Suprapubic skin (tissue), 4 donors: Measurements from ENCODE around the gene PKN1. TPM values are rescaled to one million over a fixed set of nuclear protein-coding genes. Genes with fewer than 3 reads are reported as not detected.
A peak's percentile ranks its signal among the peaks of the same experiment; 100 is the strongest.
"Not testable (repeated sequence)": the region's sequence is repeated elsewhere in the genome, so short reads cannot be mapped to it uniquely, and the experiment has no call there.

Experiments
- DNase-seq, 2 donors: peaks; one replicate each; pipeline ENCODE4 v3.0.0-alpha.2; 2019; ENCODE audit warnings: low spot score in 2 of 2
- H3K27ac ChIP-seq: fragments of 200-600 bp; sonication (generic); one replicate; pipeline ENCODE4 v1.5.1; 2019
- H3K27me3 ChIP-seq: fragments of 200-600 bp; sonication (generic); one replicate; pipeline ENCODE4 v1.5.1; 2019
- H3K36me3 ChIP-seq: fragments of 200-600 bp; sonication (generic); one replicate; pipeline ENCODE4 v1.5.1; 2019
- H3K4me1 ChIP-seq: fragments of 200-600 bp; sonication (generic); one replicate; pipeline ENCODE4 v1.5.1; 2019
- H3K4me3 ChIP-seq: fragments of 200-600 bp; sonication (generic); one replicate; pipeline ENCODE4 v1.5.1; 2019; ENCODE audit warnings: mild to moderate bottlenecking
- H3K9me3 ChIP-seq: fragments of 200-600 bp; sonication (generic); one replicate; pipeline ENCODE4 v1.5.1; 2019
- CTCF ChIP-seq, 2 donors: fragments of 200-600 bp in 1 of 2; fragments of 450-650 bp in 1 of 2; sonication (generic) in 1 of 2; IDR thresholded peaks; one replicate each; pipeline ENCODE4 v1.5.1; 2016 to 2019; ENCODE audit warnings: antibody characterized with exemption in 2 of 2, mild to moderate bottlenecking in 1 of 2, moderate library complexity in 1 of 2
- EP300 ChIP-seq: sonication (generic); formaldehyde crosslinking; IDR thresholded peaks from one replicate; pipeline ENCODE4 v1.6.1; 2017; ENCODE audit warnings: antibody characterized with exemption
- POLR2A ChIP-seq, 2 donors: fragments of 450-650 bp; IDR thresholded peaks; one replicate each; pipeline ENCODE4 v1.6.1; 2017; ENCODE audit warnings: antibody characterized with exemption in 2 of 2, mild to moderate bottlenecking in 2 of 2, moderate library complexity in 2 of 2
- POLR2AphosphoS5 ChIP-seq, 3 donors: sonication (generic); formaldehyde crosslinking; IDR thresholded peaks; one replicate each; pipeline ENCODE4 v1.6.1; 2017; ENCODE audit warnings: antibody characterized with exemption in 3 of 3
- WGBS: methylation state at CpG from one replicate; pipeline ENCODE4 v1.1.5; 2018; 5-methylcytosine and 5-hydroxymethylcytosine counted together
- total RNA-seq, 4 donors: library from RNA; depleted of rRNA; stranded (reverse); fragments of >200 nt; gene quantifications; one replicate each; pipeline ENCODE4 v1.1.0, GENCODE V29; 2016

PKN1 gene
- total RNA-seq, 4 donors from 2014 or later, result 8.6 to 21.2 (median 14.9) TPM

DNA sequence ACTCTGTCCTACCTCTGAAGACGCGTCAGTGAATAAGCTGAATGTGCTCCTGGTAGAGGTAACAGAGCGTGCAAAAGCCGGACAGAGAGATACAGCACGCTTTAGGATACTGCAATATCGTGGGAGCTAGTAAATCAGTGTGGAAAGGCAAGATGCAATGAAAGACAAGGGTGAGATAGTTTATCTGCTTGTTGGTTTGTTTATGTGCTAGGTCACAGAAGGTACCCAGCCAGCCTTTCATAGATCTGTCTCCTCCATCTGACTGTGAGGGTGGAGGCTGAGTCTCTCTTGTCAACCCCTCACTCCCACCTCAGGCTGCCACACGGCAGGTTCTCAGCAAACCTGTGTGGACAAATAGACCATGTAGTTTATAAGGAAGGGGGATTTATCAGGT is 63.7 kb downstream of the PKN1 start:
- Histone ChIP-seq H3K4me3 (peak overlapping the region; percentile 91), H3K4me1 (peaks cover 44% of the 10 kb centered on the region), H3K9me3 (no peaks in the 10 kb centered on the region), H3K27me3 (no peaks in the 10 kb centered on the region), H3K27ac (peak overlapping the region; percentile 94), H3K36me3 (peaks cover 2% of the 10 kb centered on the region)
- TF ChIP-seq CTCF (IDR thresholded peaks at IDR 0.05), result no peak
- no peak for DNase-seq
- 32% methylated on average over 7 of the region's 7 CpGs for WGBS

GRCh38 chr19:14497228-14497921 is 64.3 kb downstream of the PKN1 start:
- TF ChIP-seq POLR2AphosphoS5 (IDR thresholded peaks at IDR 0.05), result peak in 1 of 3 donors; percentile 21
- TF ChIP-seq CTCF (IDR thresholded peaks at IDR 0.05), result no peak
- Histone ChIP-seq H3K9me3 (no peaks in the 10 kb centered on the region), H3K4me1 (peaks cover 44% of the 10 kb centered on the region), H3K27me3 (no peaks in the 10 kb centered on the region), H3K36me3 (no peaks in the 10 kb centered on the region), H3K27ac (peak overlapping the region; percentile 94), H3K4me3 (no peak overlapping the region)
- 45% methylated on average over 5 of the region's 6 CpGs for WGBS
- DNase-seq, result no peak

DNA sequence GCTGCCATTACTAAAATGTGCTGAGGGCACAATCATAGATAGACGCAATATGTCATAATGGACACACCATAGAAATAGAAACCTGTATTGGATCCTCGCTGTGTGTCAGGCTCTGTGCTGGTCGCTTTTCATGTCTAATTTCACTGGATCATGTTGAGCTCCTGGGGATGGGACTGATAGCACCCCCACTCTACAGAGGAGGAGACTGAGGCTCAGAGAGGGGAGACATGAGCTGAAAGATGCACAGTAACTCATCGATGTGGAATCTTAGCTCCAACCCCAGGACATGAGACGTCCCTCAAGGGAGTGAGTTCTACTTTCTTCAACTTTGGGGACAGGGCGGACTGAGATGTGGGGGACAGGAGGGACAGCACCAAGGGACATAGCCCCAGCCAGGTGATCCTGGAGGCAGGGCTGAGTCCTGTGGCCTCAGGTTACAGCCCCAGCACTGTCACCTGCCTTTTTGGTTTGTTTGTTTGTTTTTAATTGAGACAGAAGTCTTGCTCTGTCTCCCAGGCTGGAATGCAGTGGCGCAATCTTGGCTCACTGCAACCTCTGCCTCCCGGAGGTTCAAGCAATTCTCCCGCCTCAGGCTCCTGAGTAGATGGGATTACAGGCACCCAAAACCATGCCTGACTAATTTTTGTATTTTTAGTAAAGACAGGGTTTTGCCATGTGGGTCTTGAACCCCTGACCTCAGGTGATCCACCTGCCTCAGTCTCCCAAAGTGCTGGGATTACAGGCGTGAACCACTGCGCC is 69.4 kb downstream of the PKN1 start:
- DNase-seq, result no peak
- Histone ChIP-seq H3K27me3 (no peaks in the 10 kb centered on the region), H3K4me3 (no peak overlapping the region), H3K9me3 (no peaks in the 10 kb centered on the region), H3K27ac (no peak overlapping the region), H3K4me1 (peaks cover 17% of the 10 kb centered on the region), H3K36me3 (no peaks in the 10 kb centered on the region)
- TF ChIP-seq POLR2A (IDR thresholded peaks at IDR 0.05), result no peak
- TF ChIP-seq CTCF (IDR thresholded peaks at IDR 0.05), result no peak
- TF ChIP-seq EP300, result no peak
- no peak for TF ChIP-seq POLR2AphosphoS5 (IDR thresholded peaks at IDR 0.05)
- WGBS, result 71% methylated on average over 11 of the region's 11 CpGs

DNA sequence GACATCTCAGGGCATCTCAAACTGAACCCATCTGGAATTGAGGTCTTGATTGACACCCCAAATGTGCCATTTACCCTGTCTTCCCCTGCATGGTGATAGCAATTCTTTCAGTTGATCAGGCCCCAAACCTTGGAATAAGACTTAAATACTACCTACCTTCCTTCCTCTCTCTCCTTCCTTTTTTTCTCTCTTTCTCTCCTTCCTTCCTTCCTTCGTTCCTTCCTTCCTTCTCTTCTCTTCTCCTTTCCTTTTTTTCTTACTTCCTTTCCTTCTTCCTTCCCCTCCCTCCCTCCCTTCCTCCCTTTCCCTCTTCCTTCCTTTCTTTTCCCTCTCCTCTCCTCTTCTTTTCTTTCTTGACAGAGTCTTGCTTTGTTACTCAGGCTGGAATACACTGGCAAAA is 70.2 kb downstream of the PKN1 start:
- H3K27ac ChIP-seq, result no peak overlapping the region
- no peak overlapping the region for H3K4me3 ChIP-seq
- H3K36me3 ChIP-seq, result no peaks in the 10 kb centered on the region
- H3K9me3 ChIP-seq, result no peaks in the 10 kb centered on the region
- H3K27me3 ChIP-seq, result no peaks in the 10 kb centered on the region
- 71% methylated on average over 1 of the region's 1 CpG for WGBS
- TF ChIP-seq CTCF (IDR thresholded peaks at IDR 0.05) (no peak), POLR2AphosphoS5 (IDR thresholded peaks at IDR 0.05) (no peak), POLR2A (IDR thresholded peaks at IDR 0.05) (no peak), EP300 (no peak)
- peaks cover 11% of the 10 kb centered on the region for H3K4me1 ChIP-seq
- DNase-seq, result no peak

DNA sequence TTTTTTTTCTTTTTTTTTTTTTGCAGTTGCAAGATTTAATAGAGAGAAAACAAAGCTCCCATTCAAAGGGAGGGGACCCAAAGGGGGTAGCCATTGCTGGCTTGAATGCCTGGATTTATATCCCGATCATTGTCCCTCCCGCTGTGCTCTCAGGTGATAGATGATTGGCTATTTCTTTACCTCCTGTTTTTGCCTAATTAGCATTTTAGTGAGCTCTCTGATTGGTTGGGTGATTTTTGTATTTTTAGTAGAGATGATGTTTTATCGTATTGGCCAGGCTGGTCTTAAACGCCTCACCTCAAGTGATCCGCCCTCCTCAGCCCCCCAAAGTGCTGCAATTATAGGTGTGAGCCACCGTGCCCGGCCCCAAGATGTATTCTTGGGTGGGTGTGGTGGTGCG is 71.5 kb downstream of the PKN1 start:
- H3K4me3 ChIP-seq, H3K36me3 ChIP-seq, H3K27me3 ChIP-seq, DNase-seq, H3K9me3 ChIP-seq: not testable (repeated sequence)
- WGBS, result 89% methylated on average over 8 of the region's 8 CpGs
- Histone ChIP-seq H3K27ac (peak overlapping the region; percentile 87), H3K4me1 (peaks cover 15% of the 10 kb centered on the region)
